ENCODE data around the gene PRDM13. TPM values are rescaled to one million over a fixed set of nuclear protein-coding genes. Genes with fewer than 3 reads are reported as not detected.
"Not testable (repeated sequence)": the region's sequence is repeated elsewhere in the genome, so short reads cannot be mapped to it uniquely, and the experiment has no call there.

The PRDM13 gene
- total and polyA plus RNA-seq, 2 of the 8 experiments (the other 6 are each of a cell fraction or from before 2014, with no cell fraction given) = 0.05 to 0.09 TPM

GRCh38 chr6:99650091-99650571 lies 43.5 kb downstream of the PRDM13 start:
- H2AK5ac ChIP-seq (ENCODE audit: low read depth, low read length); H3K9ac ChIP-seq (replicated peaks in 1 of 4; ENCODE audit: extremely low read depth in 1 of 4, low read depth in 3 of 4, low read length in 3 of 4); H3K4ac ChIP-seq (replicated peaks; ENCODE audit: insufficient read length, low read depth, low read length); H3K4me2 ChIP-seq (ENCODE audit: insufficient read depth in 1 of 2, low read depth in 2 of 2, low read length in 2 of 2); H4K8ac ChIP-seq (ENCODE audit: extremely low read depth, insufficient read depth, low read length); H3K36me3 ChIP-seq (ENCODE audit: control insufficient read depth in 2 of 4, insufficient read depth in 4 of 4, low read length in 3 of 4); FAIRE-seq; H3K23me2 ChIP-seq (ENCODE audit: low read depth, low read length); H3K27ac ChIP-seq (ENCODE audit: low read depth, low read length); H3K14ac ChIP-seq (ENCODE audit: insufficient read length); CTCF ChIA-PET (ENCODE audit: partially characterized antibody); H3K4me3 ChIP-seq (ENCODE audit: extremely low read depth in 1 of 4, insufficient read depth in 2 of 4, low read depth in 3 of 4, low read length in 4 of 4); H2BK20ac ChIP-seq (ENCODE audit: low read length); DNase-seq (ENCODE audit: low read depth in 1 of 2, low spot score in 2 of 2); H3K79me2 ChIP-seq (ENCODE audit: control insufficient read depth in 1 of 2, insufficient read depth in 2 of 2, low read length in 2 of 2); H3K79me1 ChIP-seq (ENCODE audit: low read depth, low read length); H2AFZ ChIP-seq (ENCODE audit: low read length); H3K56ac ChIP-seq (replicated peaks; ENCODE audit: insufficient read length, low read depth, low read length); H3K4me1 ChIP-seq (replicated peaks in 1 of 4; ENCODE audit: control insufficient read depth in 3 of 4, insufficient read depth in 4 of 4, low read length in 3 of 4); H3K23ac ChIP-seq (ENCODE audit: insufficient read length); H3K27me3 ChIP-seq (replicated peaks in 1 of 4; ENCODE audit: control insufficient read depth in 3 of 4, extremely low read depth in 1 of 4, insufficient read depth in 3 of 4, low read length in 3 of 4); H2BK12ac ChIP-seq (ENCODE audit: low read depth, low read length); H3K9me3 ChIP-seq (ENCODE audit: insufficient read depth in 2 of 2, low read depth in 1 of 2, low read length in 1 of 2); H2BK15ac ChIP-seq (ENCODE audit: low read length); POLR2A ChIA-PET (ENCODE audit: partially characterized antibody); H2BK120ac ChIP-seq (replicated peaks; ENCODE audit: low read depth, low read length); H4K5ac ChIP-seq (ENCODE audit: insufficient read length, low read depth, low read length); H4K20me1 ChIP-seq (replicated peaks in 1 of 2; ENCODE audit: control insufficient read depth in 1 of 2, insufficient read depth in 2 of 2, low read length in 2 of 2); H3K18ac ChIP-seq (ENCODE audit: extremely low read depth, low read length); H4K91ac ChIP-seq (replicated peaks; ENCODE audit: insufficient read length, low read length); H2BK5ac ChIP-seq (ENCODE audit: low read depth, low read length): not testable (repeated sequence)
- no CpG with 5 or more reads among the region's 42 CpGs for WGBS, 2 experiments (ENCODE audit: extremely low coverage in 1 of 2, insufficient coverage in 1 of 2, insufficient read length in 1 of 2, insufficient replicate concordance in 2 of 2, low coverage in 1 of 2, low lambda C conversion rate in 2 of 2, missing lambda C conversion rate in 1 of 2)
